HCT116 (cell line): ENCODE data around the gene RXFP3. TPM values are rescaled to one million over a fixed set of nuclear protein-coding genes. Genes with fewer than 3 reads are reported as not detected.

Source experiments
- ATAC-seq: fragments of 200-7000 bp; cut with Tn5 transposase; 2 replicates; pipeline ENCODE4 v1.9.1; 2020; ENCODE audit warnings: mild to moderate bottlenecking, moderate library complexity
- BruUV-seq: library from RNA; stranded (reverse); fragments of 400-500 nt; replicated peaks from 2 replicates; lab custom pipeline; 2021; lab: Mats Ljungman, UMichigan
- CTCF ChIA-PET: fragments of 300-600 bp; sonication (Branson Sonifier 250); formaldehyde crosslinking; loops from one replicate; lab custom pipeline; 2021; ENCODE audit warnings: antibody characterized with exemption; lab: Charles Lee
- POLR2A ChIA-PET: fragments of 300-600, 350-600 bp; sonication (Branson Sonifier 250); formaldehyde crosslinking; loops from one replicate; lab custom pipeline; 2021; ENCODE audit warnings: antibody characterized with exemption; lab: Charles Lee
- RAD21 ChIA-PET, 2 experiments: fragments of 300-600 bp; sonication (Branson Sonifier 250); formaldehyde crosslinking; loops; one replicate each; lab custom pipeline; 2023; ENCODE audit warnings: low total read pairs in 2 of 2; ENCODE audit not compliant: uncharacterized antibody in 2 of 2, unreplicated experiment in 2 of 2, low non-redundant PET in 1 of 2; lab: Charles Lee
- DNase-seq: peaks from one replicate; pipeline ENCODE4 v3.0.0-alpha.2; 2010; ENCODE audit warnings: low read depth, low spot score
- H2AFZ ChIP-seq: fragments of 200-600 bp; shearing (Covaris generic), sonication (generic); 2 replicates; pipeline ENCODE4 v1.6.1; 2017; ENCODE audit warnings: low read depth, mixed run types, mixed read lengths, antibody characterized with exemption, low read length; ENCODE audit not compliant: poor library complexity, severe bottlenecking
- H3K27ac ChIP-seq: 2 replicates; pipeline ENCODE4 v1.5.1; 2012; ENCODE audit warnings: low read depth, low read length
- H3K27me3 ChIP-seq: fragments of 200-600 bp; sonication (generic); 2 replicates; pipeline ENCODE4 v1.6.1; 2016; ENCODE audit warnings: mixed run types, low read length, mixed read lengths; ENCODE audit not compliant: insufficient read depth
- H3K36me3 ChIP-seq, 2 experiments: fragments of 200-500 bp in 1 of 2; fragments of 200-600 bp in 1 of 2; sonication (Bioruptor generic) in 1 of 2; sonication (generic) in 1 of 2; 2 replicates each; pipeline versions ENCODE4 v1.5.1 to v1.6.1; 2014 to 2016; ENCODE audit warnings: low read length in 2 of 2, inconsistent platforms in 1 of 2, mixed read lengths in 1 of 2, mixed run types in 1 of 2; ENCODE audit not compliant: insufficient read depth in 2 of 2, control insufficient read depth in 1 of 2
- H3K4me1 ChIP-seq, 2 experiments: fragments of 200-600 bp in 1 of 2; sonication (generic) in 1 of 2; 2 replicates each; pipeline versions ENCODE4 v1.5.1 to v1.6.1; 2012 to 2017; ENCODE audit warnings: low read length in 2 of 2, inconsistent platforms in 1 of 2, mild to moderate bottlenecking in 1 of 2, mixed read lengths in 1 of 2, mixed run types in 1 of 2, moderate library complexity in 1 of 2; ENCODE audit not compliant: insufficient read depth in 2 of 2, control insufficient read depth in 1 of 2
- H3K4me2 ChIP-seq: fragments of 200-600 bp; sonication (generic); 2 replicates; pipeline ENCODE4 v1.6.1; 2017; ENCODE audit warnings: mixed run types, low read length, mixed read lengths
- H3K4me3 ChIP-seq, 2 experiments: fragments of 200-600 bp in 1 of 2; sonication (generic) in 1 of 2; replicated peaks in 1 of 2; 2 replicates each; pipeline ENCODE4 v1.5.1; 2011 to 2016; ENCODE audit warnings: low read length in 2 of 2, control low read depth in 1 of 2, low read depth in 1 of 2, mild to moderate bottlenecking in 1 of 2, mixed read lengths in 1 of 2, mixed run types in 1 of 2
- H3K79me2 ChIP-seq: fragments of 200-600 bp; sonication (generic); 2 replicates; pipeline ENCODE4 v1.6.1; 2017; ENCODE audit warnings: mild to moderate bottlenecking, mixed run types, low read length, moderate library complexity, mixed read lengths; ENCODE audit not compliant: insufficient read depth
- H3K9ac ChIP-seq: fragments of 200-600 bp; sonication (generic); 2 replicates; pipeline ENCODE4 v1.6.1; 2016; ENCODE audit warnings: low read length, mixed read lengths
- H3K9me2 ChIP-seq: fragments of 200-600 bp; sonication (generic), shearing (Covaris generic); 2 replicates; pipeline ENCODE4 v1.6.1; 2017; ENCODE audit warnings: mixed run types, mild to moderate bottlenecking, moderate library complexity; ENCODE audit not compliant: insufficient read depth
- H3K9me3 ChIP-seq, 2 experiments: fragments of 200-500 bp in 1 of 2; fragments of 200-600 bp in 1 of 2; sonication (Bioruptor generic) in 1 of 2; sonication (generic) in 1 of 2; 2 replicates each; pipeline ENCODE4 v1.6.1; 2014 to 2017; ENCODE audit warnings: low read length in 2 of 2, mixed read lengths in 2 of 2, inconsistent platforms in 1 of 2, low read depth in 1 of 2, mild to moderate bottlenecking in 1 of 2, mixed run types in 1 of 2, moderate library complexity in 1 of 2; ENCODE audit not compliant: control insufficient read depth in 1 of 2, insufficient read depth in 1 of 2
- H4K20me1 ChIP-seq: fragments of 200-600 bp; sonication (generic), shearing (Covaris generic); 2 replicates; pipeline ENCODE4 v1.6.1; 2017; ENCODE audit warnings: mixed run types, mild to moderate bottlenecking, moderate library complexity; ENCODE audit not compliant: insufficient read depth
- ATF3 ChIP-seq: IDR thresholded peaks from 2 replicates; pipeline ENCODE4 v1.6.1; 2012
- CTCF ChIP-seq, 3 experiments: fragments of 200-600 bp in 1 of 3; sonication (generic) in 1 of 3; IDR thresholded peaks in 2 of 3; conservative IDR thresholded peaks in 1 of 3; 2 replicates each; pipeline ENCODE4 v1.5.1; 2012 to 2017; ENCODE audit warnings: low read depth in 2 of 3, low read length in 2 of 3, antibody characterized with exemption in 1 of 3, borderline replicate concordance in 1 of 3, control low read depth in 1 of 3, mild to moderate bottlenecking in 1 of 3, mixed read lengths in 1 of 3, mixed run types in 1 of 3, moderate library complexity in 1 of 3; ENCODE audit not compliant: insufficient read depth in 1 of 3
- EZH2 ChIP-seq: fragments of 200-600 bp; sonication (generic); IDR thresholded peaks from 2 replicates; pipeline ENCODE4 v1.6.1; 2017; ENCODE audit warnings: antibody characterized with exemption, mixed run types
- EZH2phosphoT487 ChIP-seq: fragments of 200-600 bp; IDR thresholded peaks from 2 replicates; pipeline ENCODE4 v1.6.1; 2018; ENCODE audit warnings: antibody characterized with exemption, borderline replicate concordance
- POLR2A ChIP-seq: IDR thresholded peaks from 2 replicates; pipeline ENCODE4 v1.7.0; 2011; ENCODE audit warnings: borderline replicate concordance; ENCODE audit not compliant: insufficient read depth, insufficient read length; ENCODE audit errors: extremely low read depth
- RAD21 ChIP-seq: IDR thresholded peaks from 2 replicates; pipeline ENCODE4 v1.6.1; 2012; ENCODE audit warnings: low read depth, mild to moderate bottlenecking
- YY1 ChIP-seq: IDR thresholded peaks from 2 replicates; pipeline ENCODE4 v1.6.1; 2011; ENCODE audit warnings: low read length, low read depth, moderate library complexity, mild to moderate bottlenecking; ENCODE audit not compliant: insufficient replicate concordance; ENCODE audit errors: extremely low read depth
- ZNF274 ChIP-seq: fragments of 200-500 bp; sonication (Bioruptor generic); IDR thresholded peaks from 2 replicates; pipeline ENCODE4 v1.6.1; 2014; ENCODE audit warnings: mild to moderate bottlenecking, low read depth, low read length, inconsistent platforms
- intact Hi-C: fragments of 100-400 bp; cut with micrococcal nuclease; formaldehyde crosslinking; loops from 2 replicates; pipeline ENCODE4 v1.10.0; 2022
- total RNA-seq: library from RNA; stranded (reverse); gene quantifications from one replicate; pipeline ENCODE4 v1.2.1, GENCODE V29; 2021; ENCODE audit not compliant: unreplicated experiment

The RXFP3 gene
- total RNA-seq, 1 experiment from 2014 or later, result not detected

- no peaks in the 10 kb centered on the region for H3K9me3 ChIP-seq
- H3K9me2 ChIP-seq, result no peaks in the 10 kb centered on the region
- H3K79me2 ChIP-seq, result no peaks in the 10 kb centered on the region
- H2AFZ ChIP-seq, result no peak overlapping the region
- H3K4me2 ChIP-seq, result no peak overlapping the region
- no peaks in the 10 kb centered on the region for H3K36me3 ChIP-seq
- peaks cover 28% of the 10 kb centered on the region; the same call in 1 of the 2 replicates for H3K27me3 ChIP-seq
- H4K20me1 ChIP-seq, result no peaks in the 10 kb centered on the region
- H3K4me1 ChIP-seq, result no peaks in the 10 kb centered on the region
- DNase-seq (no peak), ATAC-seq (no peak)
- intact Hi-C loops, result no loop called here
- CTCF ChIA-PET, result no interaction called here
- POLR2A ChIA-PET, result no interaction called here
- no TSS peak for BruUV-seq
- RAD21 ChIA-PET, result no interaction called here
- TF ChIP-seq EZH2phosphoT487 (no peak), YY1 (no peak), POLR2A (no peak)
- H3K9ac ChIP-seq, result no peak overlapping the region
- H3K27ac ChIP-seq, result no peak overlapping the region
- H3K4me3 ChIP-seq, result no peak overlapping the region
Measured at GRCh38 chr5:33925278-33925677, 10.9 kb upstream of the RXFP3 start.

GRCh38 chr5:33927685-33928084 lies 8.5 kb upstream of the RXFP3 start:
- DNase-seq (no peak), ATAC-seq (no peak)
- H3K4me3 ChIP-seq, result no peak overlapping the region
- H3K79me2 ChIP-seq, result no peaks in the 10 kb centered on the region
- peaks cover 29% of the 10 kb centered on the region for H3K27me3 ChIP-seq
- H4K20me1 ChIP-seq, result no peaks in the 10 kb centered on the region
- no peak overlapping the region for H3K27ac ChIP-seq
- H3K9me2 ChIP-seq, result no peaks in the 10 kb centered on the region
- H3K4me2 ChIP-seq, result no peak overlapping the region
- no peak for TF ChIP-seq ATF3
- no peak for TF ChIP-seq RAD21
- no peak for TF ChIP-seq YY1
- no peak for TF ChIP-seq CTCF (IDR thresholded peaks at IDR 0.05 in 2 of 3, conservative IDR thresholded peaks at IDR 0.05 in 1 of 3; ENCODE audit: borderline replicate concordance in 1 of 3, insufficient read depth in 1 of 3, low read depth in 2 of 3, low read length in 2 of 3)
- no peak for TF ChIP-seq ZNF274
- no peak for TF ChIP-seq EZH2
- intact Hi-C loops, result no loop called here
- H3K4me1 ChIP-seq, result no peaks in the 10 kb centered on the region
- no peak overlapping the region for H2AFZ ChIP-seq
- H3K9me3 ChIP-seq, result no peaks in the 10 kb centered on the region
- H3K36me3 ChIP-seq, result no peaks in the 10 kb centered on the region
- no TSS peak for BruUV-seq
- ChIA-PET CTCF (no interaction called here), POLR2A (no interaction called here), RAD21 (no interaction called here)
- no peak overlapping the region for H3K9ac ChIP-seq
